KOPT-K1 (cell line): ENCODE measurements around the gene IL20RA.

ENCODE experiments used
- H3K27ac ChIP-seq: fragments of 200-600 bp; sonication (generic); 2 replicates; pipeline ENCODE4 v1.5.1; 2016; ENCODE audit warnings: antibody characterized with exemption, mild to moderate bottlenecking, low read depth, low read length; ENCODE audit not compliant: poor library complexity, severe bottlenecking
- H3K36me3 ChIP-seq: fragments of 200-600 bp; sonication (generic); 2 replicates; pipeline ENCODE4 v1.5.1; 2017; ENCODE audit warnings: antibody characterized with exemption, mild to moderate bottlenecking, low read length, moderate library complexity; ENCODE audit not compliant: insufficient read depth
- H3K9me3 ChIP-seq: fragments of 200-600 bp; sonication (generic); 2 replicates; pipeline ENCODE4 v1.5.1; 2017; ENCODE audit warnings: antibody characterized with exemption, low read length, mild to moderate bottlenecking; ENCODE audit not compliant: insufficient read depth, poor library complexity, severe bottlenecking

IL20RA gene

GRCh38 chr6:137025786-137026730 is 18.7 kb downstream of the IL20RA start:
- no peak overlapping the region for H3K27ac ChIP-seq
- no peaks in the 10 kb centered on the region for H3K36me3 ChIP-seq
- no peaks in the 10 kb centered on the region for H3K9me3 ChIP-seq

DNA sequence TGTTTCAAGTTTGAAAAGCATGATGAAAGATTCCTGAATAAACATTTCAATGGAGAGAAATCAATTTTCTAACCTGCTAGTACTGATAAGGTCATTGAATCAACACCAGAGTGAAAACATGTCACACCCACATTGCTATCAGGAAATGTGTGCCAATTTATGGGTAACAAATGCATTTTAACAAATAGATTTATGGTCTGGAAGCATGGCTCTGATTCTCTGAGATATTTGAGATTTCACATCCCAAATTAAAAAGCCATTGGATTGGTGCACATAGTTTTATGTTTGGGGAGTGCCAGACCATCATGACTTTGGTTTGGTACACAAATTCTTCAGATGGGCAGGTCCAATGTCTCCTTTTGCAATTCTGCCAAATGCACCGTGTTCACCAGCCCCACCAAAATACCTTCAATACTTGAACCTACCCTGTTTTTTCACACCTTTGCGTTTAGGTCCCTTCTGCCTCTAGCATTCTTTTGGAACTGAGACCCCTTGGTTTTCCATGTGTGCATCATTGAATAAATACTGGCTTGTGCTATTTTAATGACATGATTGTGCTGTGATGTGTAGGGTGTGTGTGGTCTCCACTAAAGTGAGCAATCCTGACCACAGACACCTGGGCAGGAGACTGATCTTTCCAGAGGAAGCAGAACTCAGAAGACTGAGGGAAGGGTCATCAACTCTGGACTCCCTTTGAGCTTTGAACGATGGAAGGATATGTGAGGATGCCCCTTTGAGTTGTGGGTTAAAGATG is 20.4 kb downstream of the IL20RA start:
- H3K36me3 ChIP-seq, result no peaks in the 10 kb centered on the region
- no peak overlapping the region for H3K27ac ChIP-seq
- no peaks in the 10 kb centered on the region for H3K9me3 ChIP-seq

DNA sequence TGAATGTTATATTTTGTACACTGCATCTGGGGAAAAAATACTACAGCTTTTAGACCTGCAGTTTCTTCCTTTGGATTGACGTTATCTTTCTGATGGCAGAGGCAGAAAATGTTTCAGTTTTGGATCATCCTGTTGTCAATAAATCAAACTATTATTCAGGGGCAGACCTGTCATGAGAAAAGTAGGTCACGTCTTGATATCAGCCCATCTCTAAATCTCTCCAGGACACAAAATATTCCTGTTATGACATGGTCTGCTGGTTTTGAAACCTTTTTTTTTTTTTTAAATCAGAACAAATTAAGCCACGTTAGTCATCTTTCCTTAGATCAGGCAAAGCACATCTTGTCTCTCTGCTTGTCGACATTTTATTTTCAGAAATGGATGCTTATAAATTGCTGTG is 24.0 kb downstream of the IL20RA start:
- H3K27ac ChIP-seq, result no peak overlapping the region
- no peaks in the 10 kb centered on the region for H3K9me3 ChIP-seq

GRCh38 chr6:137019476-137020272 is 25.1 kb downstream of the IL20RA start:
- Histone ChIP-seq H3K36me3 (no peaks in the 10 kb centered on the region), H3K9me3 (no peaks in the 10 kb centered on the region), H3K27ac (no peak overlapping the region)

More for the DNA sequence above, 24.0 kb downstream of the IL20RA start:
- H3K36me3 ChIP-seq, result no peaks in the 10 kb centered on the region

DNA sequence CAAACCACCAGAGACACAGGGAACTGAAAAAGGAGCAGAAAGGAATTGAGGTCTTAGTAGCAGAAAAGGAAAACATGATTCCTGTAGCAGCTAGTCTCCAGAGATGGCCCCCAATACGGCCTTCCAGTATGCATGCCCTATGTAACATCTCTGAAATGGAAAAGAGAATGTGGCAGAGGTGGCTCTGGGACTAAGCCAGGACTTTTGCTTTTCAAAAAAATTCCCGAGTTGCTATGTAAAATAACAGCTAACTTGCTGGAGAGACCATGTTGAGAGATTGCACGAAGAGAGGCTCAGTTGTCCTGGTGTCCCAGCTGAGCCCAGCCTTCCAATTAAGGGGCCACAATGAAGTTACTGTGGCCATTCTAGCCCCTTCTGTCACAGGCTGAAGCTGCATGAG is 27.7 kb downstream of the IL20RA start:
- Histone ChIP-seq H3K36me3 (no peaks in the 10 kb centered on the region), H3K9me3 (no peaks in the 10 kb centered on the region), H3K27ac (no peak overlapping the region)

DNA sequence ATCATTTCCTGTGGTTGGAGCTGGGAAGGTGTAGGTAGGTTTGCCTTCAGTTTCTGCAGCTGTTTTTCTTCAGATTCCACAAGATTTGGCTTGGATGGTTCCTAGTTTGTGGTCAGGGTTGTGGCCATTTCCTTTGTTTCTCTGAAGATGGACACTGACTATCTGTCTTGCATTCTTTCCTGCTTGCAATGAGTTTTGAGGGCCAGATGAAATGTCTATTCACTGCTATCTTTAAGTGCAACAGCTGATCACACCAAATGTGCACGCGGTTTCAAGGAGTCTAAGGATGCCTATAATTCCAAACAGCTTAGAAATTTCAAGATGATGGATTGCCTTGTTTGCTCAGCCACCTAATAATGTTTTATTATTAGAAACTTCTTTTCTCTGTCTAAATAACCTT is 28.4 kb downstream of the IL20RA start:
- H3K27ac ChIP-seq, result no peak overlapping the region
- H3K9me3 ChIP-seq, result no peaks in the 10 kb centered on the region
- H3K36me3 ChIP-seq, result no peaks in the 10 kb centered on the region

- Histone ChIP-seq H3K27ac (no peak overlapping the region), H3K36me3 (no peaks in the 10 kb centered on the region)
Measured at GRCh38 chr6:137015943-137016342, 28.8 kb downstream of the IL20RA start.

GRCh38 chr6:137013738-137014602 is 30.8 kb downstream of the IL20RA start:
- Histone ChIP-seq H3K9me3 (no peaks in the 10 kb centered on the region), H3K36me3 (no peaks in the 10 kb centered on the region), H3K27ac (no peak overlapping the region)

More at GRCh38 chr6:137015943-137016342, 28.8 kb downstream of the IL20RA start:
- H3K9me3 ChIP-seq, result no peaks in the 10 kb centered on the region

GRCh38 chr6:137013031-137013430 is 31.7 kb downstream of the IL20RA start:
- H3K36me3 ChIP-seq, result no peaks in the 10 kb centered on the region
- H3K27ac ChIP-seq, result no peak overlapping the region

GRCh38 chr6:137011406-137011805 is 33.4 kb downstream of the IL20RA start:
- Histone ChIP-seq H3K36me3 (no peaks in the 10 kb centered on the region), H3K27ac (no peak overlapping the region), H3K9me3 (no peaks in the 10 kb centered on the region)

More at GRCh38 chr6:137013031-137013430, 31.7 kb downstream of the IL20RA start:
- H3K9me3 ChIP-seq, result no peaks in the 10 kb centered on the region

- no peaks in the 10 kb centered on the region for H3K9me3 ChIP-seq
- no peak overlapping the region for H3K27ac ChIP-seq
- H3K36me3 ChIP-seq, result no peaks in the 10 kb centered on the region
Measured at GRCh38 chr6:137010128-137010718, 34.5 kb downstream of the IL20RA start.

DNA sequence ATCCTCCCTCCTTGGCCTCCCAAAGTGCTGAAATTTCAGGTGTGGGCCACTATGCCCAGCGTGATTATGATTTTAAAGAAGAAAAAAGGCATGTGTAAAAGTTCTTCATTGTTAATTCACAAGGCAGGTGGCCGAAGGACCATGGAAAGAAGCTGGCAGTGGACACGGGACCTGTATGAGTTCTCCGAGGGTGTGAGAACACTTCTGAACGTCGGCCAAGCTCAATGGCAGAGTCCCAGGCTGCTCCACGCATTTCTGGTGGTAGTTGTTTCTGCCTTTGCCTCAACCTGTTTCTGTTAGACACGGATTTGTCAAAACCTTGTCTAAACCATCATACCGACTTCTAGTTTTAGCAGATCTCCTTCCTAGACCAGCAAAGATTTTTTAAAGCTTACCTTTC is 36.6 kb downstream of the IL20RA start:
- no peaks in the 10 kb centered on the region for H3K9me3 ChIP-seq
- H3K36me3 ChIP-seq, result no peaks in the 10 kb centered on the region
- no peak overlapping the region for H3K27ac ChIP-seq

- Histone ChIP-seq H3K36me3 (no peaks in the 10 kb centered on the region), H3K27ac (no peak overlapping the region), H3K9me3 (no peaks in the 10 kb centered on the region)
Measured at GRCh38 chr6:137006056-137006455, 38.7 kb downstream of the IL20RA start.

- Histone ChIP-seq H3K36me3 (no peaks in the 10 kb centered on the region), H3K9me3 (no peaks in the 10 kb centered on the region), H3K27ac (no peak overlapping the region)
Measured at GRCh38 chr6:137005073-137005472, 39.7 kb downstream of the IL20RA start.
